Measurements from ENCODE around the gene OR2L8.

OR2L8 gene

DNA sequence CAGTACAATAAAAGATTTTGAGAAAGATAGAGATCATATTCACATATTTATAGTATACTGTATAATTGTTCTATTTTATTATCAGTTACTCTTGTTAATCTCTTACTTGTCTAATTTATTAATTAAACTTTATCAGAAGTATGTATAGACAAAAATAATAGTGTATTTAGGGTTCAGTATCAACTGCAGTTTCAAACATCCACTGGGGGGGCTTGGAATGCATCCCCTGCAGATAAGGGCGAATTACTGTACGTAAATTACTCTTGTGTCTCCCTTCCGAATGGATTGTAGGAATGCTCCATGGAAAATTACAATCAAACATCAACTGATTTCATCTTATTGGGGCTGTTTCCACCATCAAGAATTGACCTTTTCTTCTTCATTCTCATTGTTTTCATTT lies at the start of gene OR2L8:
Gene OR2L8, plus strand, starts transcription at position 301 of the 400 bp plus-strand sequence. Its CDS starts 0 bp downstream, at position 301.
- no peak for DNase-seq (ENCODE audit: low read depth in 2 of 2)

GRCh38 chr1:247904122-247904521 lies 44.5 kb upstream of the OR2L8 start:
- no peak for DNase-seq (ENCODE audit: low read depth in 2 of 2)

GRCh38 chr1:247905181-247905580 lies 43.5 kb upstream of the OR2L8 start:
- DNase-seq (ENCODE audit: low read depth in 2 of 2) = no peak

DNA sequence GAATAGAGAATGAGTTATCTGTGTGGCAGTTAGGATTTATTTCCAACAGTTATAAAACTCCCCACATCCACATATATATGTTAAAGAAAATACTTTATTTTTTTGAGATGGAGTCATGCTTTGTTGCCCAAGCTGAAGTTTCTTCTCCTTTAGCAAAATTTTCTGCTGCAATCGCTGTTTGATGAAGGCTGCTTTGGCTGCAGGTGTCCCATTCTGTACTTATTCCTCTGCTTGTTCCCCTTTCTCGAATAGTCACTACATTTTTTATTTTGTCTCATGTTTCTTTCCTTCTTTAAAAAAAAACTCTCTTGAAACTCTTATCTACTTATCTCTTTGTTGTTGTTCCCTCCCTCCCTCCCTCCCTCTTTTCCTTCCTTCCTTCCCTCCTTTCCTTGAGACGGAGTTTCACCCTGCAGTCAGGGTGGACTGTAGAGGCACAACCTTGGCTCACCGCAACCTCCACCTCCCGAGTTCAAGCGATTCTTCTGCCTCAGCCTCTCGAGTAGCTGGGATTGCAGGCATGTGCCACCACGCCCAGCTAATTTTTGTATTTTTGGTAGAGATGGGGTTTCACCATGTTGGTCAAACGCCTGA lies 42.7 kb upstream of the OR2L8 start:
- no peak for DNase-seq (ENCODE audit: low read depth in 2 of 2)

DNA sequence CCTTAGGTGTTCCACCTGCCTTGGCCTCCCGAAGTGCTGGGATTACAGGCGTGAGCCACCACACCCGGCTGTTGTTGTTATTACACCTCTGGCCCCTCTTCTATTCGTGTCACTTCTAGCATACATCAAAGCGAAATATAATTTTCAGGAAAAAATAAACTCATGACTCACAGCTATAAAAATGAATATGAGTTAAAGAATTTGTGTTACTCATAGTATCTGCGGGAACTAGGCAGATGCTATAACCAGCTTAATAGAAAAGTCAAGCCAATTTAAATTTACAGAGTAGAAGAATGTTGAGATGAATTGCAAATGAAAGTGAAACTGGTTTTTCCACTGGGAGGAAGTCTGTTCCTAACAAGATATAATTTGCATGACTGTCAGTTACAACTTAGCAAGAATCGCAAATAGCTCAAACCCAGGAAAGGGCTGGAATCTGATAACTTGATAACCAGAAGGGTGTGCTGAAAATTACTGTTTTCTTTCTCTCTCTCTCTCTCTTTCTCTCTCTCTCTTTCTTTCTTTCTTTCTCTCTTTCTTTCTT lies 42.1 kb upstream of the OR2L8 start:
- DNase-seq (ENCODE audit: low read depth in 2 of 2) = no peak

DNA sequence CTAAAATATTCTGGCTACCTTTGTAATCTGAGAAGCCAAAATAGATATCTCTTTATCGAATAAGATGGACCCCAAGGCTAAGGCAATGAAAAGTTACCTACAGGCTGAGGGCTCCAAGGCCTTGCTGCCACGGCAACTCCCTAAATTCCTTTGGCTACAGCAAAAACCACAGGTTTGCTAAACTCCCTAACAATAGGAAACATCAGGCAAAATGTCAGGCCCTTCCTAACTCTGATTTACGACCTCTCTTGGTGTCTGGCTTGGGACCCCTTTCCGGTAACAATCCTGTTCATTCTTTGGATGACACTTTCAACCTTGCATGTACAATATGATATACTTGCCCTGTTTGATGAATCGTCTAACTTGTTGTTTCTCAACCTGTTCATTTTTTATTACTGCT lies 39.9 kb upstream of the OR2L8 start:
- DNase-seq (ENCODE audit: low read depth in 2 of 2) = no peak

DNA sequence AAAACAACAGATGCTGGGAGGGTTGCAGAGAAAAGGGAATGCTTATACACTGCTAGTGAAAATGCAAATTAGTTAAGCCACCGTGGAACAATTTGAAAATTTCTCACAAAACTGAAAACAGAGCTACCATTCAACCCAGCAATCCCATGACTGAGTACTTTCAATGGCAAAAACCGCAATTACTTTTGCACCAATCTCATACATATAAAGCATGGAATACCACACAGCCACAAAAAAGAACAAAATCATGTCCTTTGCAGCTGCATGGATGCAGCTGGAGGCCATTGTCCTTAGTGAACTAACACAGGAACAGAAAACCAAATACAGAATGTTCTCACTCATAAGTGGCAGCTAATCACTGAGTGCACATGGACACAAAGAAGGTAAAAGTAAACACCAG lies 34.9 kb upstream of the OR2L8 start:
- DNase-seq (ENCODE audit: low read depth in 2 of 2) = no peak

DNA sequence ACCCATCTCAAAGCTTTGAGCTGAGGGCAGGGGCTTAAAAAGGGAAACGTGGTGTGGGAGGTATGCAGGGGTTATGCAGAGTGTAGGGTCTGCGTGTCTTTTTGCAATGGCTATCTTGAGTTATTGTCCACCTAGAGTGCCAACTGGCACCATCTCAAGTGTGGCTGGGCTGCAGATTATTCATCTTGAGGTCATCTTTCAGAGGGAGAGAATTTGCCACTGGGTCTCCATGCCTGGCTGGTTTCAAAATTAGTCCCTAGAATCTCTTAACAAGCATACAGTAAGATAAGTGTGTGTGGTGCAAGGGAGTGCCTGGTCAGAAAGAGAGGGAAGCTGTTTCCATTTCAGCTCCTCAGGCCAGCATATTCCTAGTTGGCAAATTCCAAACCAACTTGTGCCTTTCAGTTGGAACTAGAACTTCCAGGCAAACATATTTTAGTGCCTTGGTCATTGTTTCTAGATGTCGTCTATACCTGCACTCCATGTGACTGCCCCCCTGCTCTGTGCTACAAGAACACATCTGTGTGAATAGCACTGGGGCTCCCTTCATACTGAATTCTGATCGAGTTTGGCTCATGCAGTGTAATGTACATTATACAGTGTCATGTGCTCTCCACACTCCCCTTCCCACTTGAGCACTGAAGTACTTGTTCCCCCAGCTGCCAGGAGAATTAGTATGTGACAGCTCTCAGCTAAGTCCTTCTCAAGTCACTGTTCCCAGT lies 33.6 kb upstream of the OR2L8 start:
- no peak for DNase-seq (ENCODE audit: low read depth in 2 of 2)

DNA sequence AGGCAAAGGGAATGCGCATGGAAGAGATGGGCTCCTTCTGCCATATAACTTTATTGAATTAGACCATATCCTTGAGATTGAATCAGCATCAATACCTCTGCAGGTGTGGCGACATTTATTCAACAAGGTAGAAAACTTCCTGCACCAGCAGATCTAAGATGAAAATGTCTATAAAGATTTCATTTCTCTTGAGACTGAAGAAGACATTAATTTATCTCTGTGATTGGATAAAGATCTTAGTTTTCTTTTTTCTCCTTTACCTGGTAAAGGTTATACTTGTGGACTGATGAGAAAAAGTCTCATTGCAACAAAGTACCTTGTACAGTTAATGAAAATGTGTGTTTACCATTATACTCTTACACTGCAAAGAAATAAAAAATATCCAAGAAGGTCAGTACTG lies 28.7 kb upstream of the OR2L8 start, which contains the start of gene OR2T8:
Gene OR2T8, plus strand, starts transcription at position 301 of the 400 bp plus-strand sequence. CDS start 766 bp downstream, outside the sequence.
- no peak for DNase-seq (ENCODE audit: low read depth in 2 of 2)

GRCh38 chr1:247923941-247924340 lies 24.7 kb upstream of the OR2L8 start:
- DNase-seq (ENCODE audit: low read depth in 2 of 2) = no peak

DNA sequence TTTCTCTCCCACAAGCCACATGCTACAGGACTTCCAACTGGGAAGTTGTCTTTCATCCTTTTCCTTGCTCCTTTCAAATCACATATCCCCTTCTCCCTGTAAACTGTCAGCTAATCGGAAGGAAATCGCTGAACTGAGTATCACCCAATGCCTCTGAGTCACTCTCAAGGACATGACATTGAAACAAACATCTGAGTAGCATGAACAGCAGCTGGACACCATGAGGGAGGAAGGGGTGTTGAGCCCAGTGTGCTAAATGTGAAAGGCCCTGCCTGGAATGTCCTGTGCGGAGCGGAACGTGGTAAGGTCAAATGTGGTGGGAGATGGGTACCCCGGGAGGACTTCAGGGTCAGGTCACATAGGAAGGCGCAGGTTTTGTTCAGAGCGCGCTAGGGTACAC lies 23.8 kb upstream of the OR2L8 start, which contains the start of gene OR2AJ1:
Gene OR2AJ1, plus strand, starts transcription at position 22 of the 400 bp plus-strand sequence. CDS start 8,880 bp downstream, outside the sequence.
- no peak for DNase-seq (ENCODE audit: low read depth in 2 of 2)

GRCh38 chr1:247933989-247934388 lies 14.7 kb upstream of the OR2L8 start:
- no peak for DNase-seq (ENCODE audit: low read depth in 2 of 2)

GRCh38 chr1:247935781-247936180 lies 12.9 kb upstream of the OR2L8 start:
- DNase-seq (ENCODE audit: low read depth in 2 of 2) = no peak

GRCh38 chr1:247936415-247936814 lies 12.2 kb upstream of the OR2L8 start:
- DNase-seq (ENCODE audit: low read depth in 2 of 2) = no peak

- peak; percentile 82 to 90 for DNase-seq (ENCODE audit: low read depth in 2 of 2)
These were observed 11.5 kb upstream of the OR2L8 start for GRCh38 chr1:247936965-247937734.

DNA sequence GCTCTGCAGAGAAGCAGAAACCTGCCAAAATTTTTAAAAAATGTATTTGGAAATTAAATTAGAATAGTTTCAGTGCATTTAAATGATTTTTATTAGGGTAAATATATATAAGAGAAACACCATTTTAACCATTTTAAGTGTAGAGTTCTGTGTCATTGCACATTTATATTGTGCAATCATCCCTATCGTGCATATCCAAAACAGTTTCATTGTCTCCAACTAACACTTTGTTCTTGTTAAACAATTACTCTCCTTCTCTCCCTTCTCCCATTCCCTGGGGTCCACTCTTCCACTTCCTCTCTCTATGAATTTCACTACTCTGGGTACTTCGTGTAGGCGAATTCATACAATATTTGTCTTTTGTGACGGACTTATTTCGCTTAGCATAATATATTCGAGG lies 6.0 kb upstream of the OR2L8 start:
- DNase-seq (ENCODE audit: low read depth in 2 of 2) = no peak

DNA sequence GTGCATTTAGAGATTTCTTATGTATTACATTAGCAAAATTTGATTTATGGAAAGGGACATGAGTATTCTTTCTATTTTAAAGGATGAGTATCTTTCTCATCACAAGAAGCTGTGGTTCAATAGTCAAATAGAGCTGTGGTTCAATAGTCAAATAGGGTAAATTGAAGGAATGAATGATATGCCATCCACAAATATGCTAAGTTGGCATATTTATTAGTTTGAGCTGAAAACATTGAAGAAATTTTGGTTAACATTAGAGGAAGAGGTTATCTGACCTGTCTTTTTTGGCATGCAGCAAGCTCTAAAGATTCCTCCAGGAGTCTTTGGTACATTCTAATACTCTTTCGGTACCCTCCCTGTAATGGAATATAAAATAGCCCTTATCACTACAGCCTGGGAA lies 4.8 kb downstream of the OR2L8 start:
- no peak for DNase-seq (ENCODE audit: low read depth in 2 of 2)

- no peak for DNase-seq (ENCODE audit: low read depth in 2 of 2)
These were observed 13.1 kb downstream of the OR2L8 start for GRCh38 chr1:247961791-247962190.

- no peak for DNase-seq (ENCODE audit: low read depth in 2 of 2)
These were observed 14.4 kb downstream of the OR2L8 start for GRCh38 chr1:247962911-247963588.

DNA sequence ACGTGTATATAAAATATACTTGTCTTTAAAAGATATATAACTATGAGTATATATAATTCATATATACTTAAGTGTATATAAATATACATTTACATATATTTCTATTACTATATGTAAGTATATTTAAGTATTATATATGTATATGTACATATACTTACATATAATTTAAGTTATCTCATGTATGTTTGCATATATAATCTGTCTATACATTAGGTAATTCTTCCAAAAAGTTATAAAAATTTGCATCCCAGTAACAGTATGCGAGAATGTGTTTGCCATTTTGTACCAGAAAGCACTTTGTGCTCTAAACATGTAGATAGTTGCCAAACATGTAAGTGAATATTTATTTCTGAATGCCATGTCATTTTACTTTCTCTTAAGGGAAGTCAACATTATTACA lies 16.3 kb downstream of the OR2L8 start, which contains the start of gene OR2AK2:
Gene OR2AK2, plus strand, starts transcription at position 301 of the 400 bp plus-strand sequence. CDS start 144 bp downstream, outside the sequence.
- DNase-seq (ENCODE audit: low read depth in 2 of 2) = no peak

- DNase-seq (ENCODE audit: low read depth in 2 of 2) = no peak
These were observed 18.0 kb downstream of the OR2L8 start for GRCh38 chr1:247966532-247967204.

All from stimulated activated CD8-positive, alpha-beta memory T cell treated with anti-CD3 and anti-CD28 coated beads, Interleukin-15, amount 100 ng/mL, for 48 hours (primary cell).